ENCODE measurements around the gene ARHGAP42. TPM values are rescaled to one million over a fixed set of nuclear protein-coding genes. Genes with fewer than 3 reads are reported as not detected.

The ARHGAP42 gene
- total RNA-seq, 1 donor from 2014 or later, result 33.2 TPM

- Histone ChIP-seq H3K36me3 (ENCODE audit: insufficient read depth, low read length) (no peaks in the 10 kb centered on the region), H3K9me3 (ENCODE audit: insufficient read depth, low read depth, low read length) (no peaks in the 10 kb centered on the region), H4K20me1 (ENCODE audit: insufficient read depth, low read length) (peaks cover 22% of the 10 kb centered on the region), H3K9ac (ENCODE audit: low read length) (no peak overlapping the region), H3K27me3 (ENCODE audit: insufficient read depth, low read length) (no peaks in the 10 kb centered on the region), H3K79me2 (ENCODE audit: insufficient read depth, low read length) (peaks cover 18% of the 10 kb centered on the region), H3K27ac (ENCODE audit: low read depth, low read length) (no peak overlapping the region), H3K4me1 (ENCODE audit: insufficient read depth, low read length) (no peaks in the 10 kb centered on the region), H2AFZ (ENCODE audit: low read depth, low read length) (no peak overlapping the region), H3K4me3 (ENCODE audit: insufficient read depth, low read depth, low read length) (no peak overlapping the region), H3K4me2 (ENCODE audit: low read length) (no peak overlapping the region)
- DNase-seq (ENCODE audit: low read depth), result no peak
- peaks cover 11% of the 10 kb centered on the region for H3K4me1 Mint-ChIP-seq (ENCODE audit: low read depth, unreplicated experiment)
- no peak overlapping the region for H3K27ac Mint-ChIP-seq (ENCODE audit: unreplicated experiment)
- TF ChIP-seq CTCF (IDR thresholded peaks at IDR 0.05; ENCODE audit: insufficient read depth, low read depth, low read length) (no peak), EZH2 (IDR thresholded peaks at IDR 0.05; ENCODE audit: insufficient read depth, low read length) (no peak)
- FAIRE-seq, result no peak
- no peaks in the 10 kb centered on the region for H3K9me3 Mint-ChIP-seq (ENCODE audit: unreplicated experiment)
- H3K27me3 Mint-ChIP-seq (ENCODE audit: low read depth, unreplicated experiment), result no peaks in the 10 kb centered on the region
- H3K4me3 Mint-ChIP-seq (ENCODE audit: unreplicated experiment), result no peak overlapping the region
- H3K36me3 Mint-ChIP-seq (ENCODE audit: low read depth, unreplicated experiment), result no peaks in the 10 kb centered on the region
Observed at GRCh38 chr11:100761841-100762240, 74.8 kb downstream of the ARHGAP42 start.

GRCh38 chr11:100766764-100767163 is 79.7 kb downstream of the ARHGAP42 start:
- FAIRE-seq, result no peak

More at GRCh38 chr11:100766764-100767163, 79.7 kb downstream of the ARHGAP42 start:
- no peak for TF ChIP-seq EZH2 (IDR thresholded peaks at IDR 0.05; ENCODE audit: insufficient read depth, low read length)
- TF ChIP-seq CTCF (IDR thresholded peaks at IDR 0.05; ENCODE audit: insufficient read depth, low read depth, low read length), result no peak
- Histone ChIP-seq H3K4me3 (ENCODE audit: insufficient read depth, low read depth, low read length) (no peak overlapping the region), H3K27ac (ENCODE audit: low read depth, low read length) (no peak overlapping the region), H3K4me2 (ENCODE audit: low read length) (no peak overlapping the region), H3K27me3 (ENCODE audit: insufficient read depth, low read length) (no peaks in the 10 kb centered on the region), H3K9ac (ENCODE audit: low read length) (no peak overlapping the region), H3K36me3 (ENCODE audit: insufficient read depth, low read length) (no peaks in the 10 kb centered on the region), H4K20me1 (ENCODE audit: insufficient read depth, low read length) (peaks cover 14% of the 10 kb centered on the region), H3K79me2 (ENCODE audit: insufficient read depth, low read length) (peaks cover 20% of the 10 kb centered on the region), H2AFZ (ENCODE audit: low read depth, low read length) (no peak overlapping the region), H3K4me1 (ENCODE audit: insufficient read depth, low read length) (no peaks in the 10 kb centered on the region), H3K9me3 (ENCODE audit: insufficient read depth, low read depth, low read length) (no peaks in the 10 kb centered on the region)
- H3K4me1 Mint-ChIP-seq (ENCODE audit: low read depth, unreplicated experiment), result peaks cover 6% of the 10 kb centered on the region
- H3K27me3 Mint-ChIP-seq (ENCODE audit: low read depth, unreplicated experiment), result no peaks in the 10 kb centered on the region
- no peak for DNase-seq (ENCODE audit: low read depth)
- H3K9me3 Mint-ChIP-seq (ENCODE audit: unreplicated experiment), result no peaks in the 10 kb centered on the region
- no peak overlapping the region for H3K4me3 Mint-ChIP-seq (ENCODE audit: unreplicated experiment)
- H3K36me3 Mint-ChIP-seq (ENCODE audit: low read depth, unreplicated experiment), result peaks cover 4% of the 10 kb centered on the region
- H3K27ac Mint-ChIP-seq (ENCODE audit: unreplicated experiment), result no peak overlapping the region
